Effector CD4-positive, alpha-beta T cell (primary cell): Measurements from ENCODE around the gene LAP3.
"Not testable (repeated sequence)": the region's sequence is repeated elsewhere in the genome, so short reads cannot be mapped to it uniquely, and the experiment has no call there.

Source experiments
- DNase-seq: peaks from one replicate; pipeline ENCODE4 v3.0.0-alpha.2; 2020
- total RNA-seq: gene quantifications from one replicate; lab custom pipeline; 2026; lab: John Stamatoyannopoulos, UW

The LAP3 gene
- 79.2 reads per million, percentile 78 among the genes with 10 or more reads in this experiment for total RNA-seq

- DNase-seq: peak; percentile 98
These were observed at the start of gene LAP3 for GRCh38 chr4:17576932-17577664. Gene LAP3, plus strand, starts transcription at chr4:17577198. Its CDS starts 268 bp downstream, at chr4:17577466.

GRCh38 chr4:17528551-17529165 is 48.3 kb upstream of the LAP3 start:
- no peak for DNase-seq

- DNase-seq: no peak
These were observed 45.3 kb upstream of the LAP3 start for GRCh38 chr4:17531538-17532285.

- DNase-seq: no peak
These were observed 42.3 kb upstream of the LAP3 start for GRCh38 chr4:17534705-17535104.

- DNase-seq: no peak
These were observed 41.8 kb upstream of the LAP3 start for GRCh38 chr4:17535242-17535641.

GRCh38 chr4:17535906-17536305 is 41.1 kb upstream of the LAP3 start:
- no peak for DNase-seq

GRCh38 chr4:17537060-17537459 is 39.9 kb upstream of the LAP3 start:
- not testable (repeated sequence) for DNase-seq

- DNase-seq: no peak
These were observed 32.8 kb upstream of the LAP3 start for GRCh38 chr4:17544205-17544604.

- DNase-seq: no peak
These were observed 32.2 kb upstream of the LAP3 start for GRCh38 chr4:17544831-17545234.

- DNase-seq: no peak
These were observed 31.4 kb upstream of the LAP3 start for GRCh38 chr4:17545374-17546140.

- no peak for DNase-seq
These were observed 30.8 kb upstream of the LAP3 start for GRCh38 chr4:17546222-17546621.

- no peak for DNase-seq
These were observed 30.3 kb upstream of the LAP3 start for GRCh38 chr4:17546678-17547077.

GRCh38 chr4:17550549-17550948 is 26.4 kb upstream of the LAP3 start:
- no peak for DNase-seq

GRCh38 chr4:17552427-17552826 is 24.6 kb upstream of the LAP3 start:
- no peak for DNase-seq

GRCh38 chr4:17554568-17554967 is 22.4 kb upstream of the LAP3 start:
- DNase-seq: no peak

- no peak for DNase-seq
These were observed 20.5 kb upstream of the LAP3 start for GRCh38 chr4:17556498-17556897.

- no peak for DNase-seq
These were observed 19.1 kb upstream of the LAP3 start for GRCh38 chr4:17557880-17558279.

GRCh38 chr4:17558941-17559708 is 17.9 kb upstream of the LAP3 start:
- no peak for DNase-seq

GRCh38 chr4:17559709-17560048 is 17.3 kb upstream of the LAP3 start:
- DNase-seq: no peak

- no peak for DNase-seq
These were observed 16.8 kb upstream of the LAP3 start for GRCh38 chr4:17560065-17560673.

GRCh38 chr4:17561195-17561909 is 15.6 kb upstream of the LAP3 start:
- DNase-seq: no peak
